ENCODE data around the gene CABLES2. TPM values are rescaled to one million over a fixed set of nuclear protein-coding genes. Genes with fewer than 3 reads are reported as not detected.

CABLES2 gene
- total and polyA plus RNA-seq, 4 donors = 0.92 to 3.2 (median 2.0) TPM

- H3K9me3 ChIP-seq (ENCODE audit: control insufficient read depth in 4 of 4, low read length in 3 of 4) = no peaks in the 10 kb centered on the region
- DNase-seq (ENCODE audit: low spot score) = no peak
- WGBS = 80% methylated on average over 24 of the region's 24 CpGs
- no peaks in the 10 kb centered on the region for H3K27me3 ChIP-seq (ENCODE audit: control insufficient read depth in 4 of 4, insufficient read depth in 4 of 4, low read length in 3 of 4)
- H3K36me3 ChIP-seq (ENCODE audit: control insufficient read depth in 4 of 4, insufficient read depth in 3 of 4, low read depth in 1 of 4, low read length in 3 of 4) = no peaks in the 10 kb centered on the region
- peaks cover 0 to 3% (median 0%) of the 10 kb centered on the region in 4 donors for H3K4me1 ChIP-seq (ENCODE audit: control insufficient read depth in 4 of 4, insufficient read depth in 4 of 4, low read length in 3 of 4)
- H3K27ac ChIP-seq (ENCODE audit: low read depth in 1 of 2, low read length in 2 of 2) = no peak overlapping the region
- H3K9ac ChIP-seq (ENCODE audit: low read depth in 1 of 2, low read length in 2 of 2) = no peak overlapping the region
- TF ChIP-seq FOXA2 (IDR thresholded peaks at IDR 0.05) (no peak), SP1 (IDR thresholded peaks at IDR 0.05) (no peak), TAF1 (conservative IDR thresholded peaks at IDR 0.05) (no peak), FOXA1 (IDR thresholded peaks at IDR 0.05) (no peak), HNF4A (conservative IDR thresholded peaks at IDR 0.05) (no peak), EGR1 (IDR thresholded peaks at IDR 0.05; ENCODE audit: low read depth in 2 of 2) (no peak), JUND (IDR thresholded peaks at IDR 0.05) (no peak), NR2F2 (IDR thresholded peaks at IDR 0.05) (no peak), RAD21 (IDR thresholded peaks at IDR 0.05) (no peak), RXRA (IDR thresholded peaks at IDR 0.05) (no peak), YY1 (IDR thresholded peaks at IDR 0.05) (no peak), ZBTB33 (IDR thresholded peaks at IDR 0.05) (no peak), GABPA (IDR thresholded peaks at IDR 0.05 in 1 of 2, conservative IDR thresholded peaks at IDR 0.05 in 1 of 2) (no peak), HNF4G (IDR thresholded peaks at IDR 0.05) (no peak)
- TF ChIP-seq, protein P1, sequence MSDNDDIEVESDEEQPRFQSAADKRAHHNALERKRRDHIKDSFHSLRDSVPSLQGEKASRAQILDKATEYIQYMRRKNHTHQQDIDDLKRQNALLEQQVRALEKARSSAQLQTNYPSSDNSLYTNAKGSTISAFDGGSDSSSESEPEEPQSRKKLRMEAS (IDR thresholded peaks at IDR 0.05) = no peak
- TF ChIP-seq, protein P2, sequence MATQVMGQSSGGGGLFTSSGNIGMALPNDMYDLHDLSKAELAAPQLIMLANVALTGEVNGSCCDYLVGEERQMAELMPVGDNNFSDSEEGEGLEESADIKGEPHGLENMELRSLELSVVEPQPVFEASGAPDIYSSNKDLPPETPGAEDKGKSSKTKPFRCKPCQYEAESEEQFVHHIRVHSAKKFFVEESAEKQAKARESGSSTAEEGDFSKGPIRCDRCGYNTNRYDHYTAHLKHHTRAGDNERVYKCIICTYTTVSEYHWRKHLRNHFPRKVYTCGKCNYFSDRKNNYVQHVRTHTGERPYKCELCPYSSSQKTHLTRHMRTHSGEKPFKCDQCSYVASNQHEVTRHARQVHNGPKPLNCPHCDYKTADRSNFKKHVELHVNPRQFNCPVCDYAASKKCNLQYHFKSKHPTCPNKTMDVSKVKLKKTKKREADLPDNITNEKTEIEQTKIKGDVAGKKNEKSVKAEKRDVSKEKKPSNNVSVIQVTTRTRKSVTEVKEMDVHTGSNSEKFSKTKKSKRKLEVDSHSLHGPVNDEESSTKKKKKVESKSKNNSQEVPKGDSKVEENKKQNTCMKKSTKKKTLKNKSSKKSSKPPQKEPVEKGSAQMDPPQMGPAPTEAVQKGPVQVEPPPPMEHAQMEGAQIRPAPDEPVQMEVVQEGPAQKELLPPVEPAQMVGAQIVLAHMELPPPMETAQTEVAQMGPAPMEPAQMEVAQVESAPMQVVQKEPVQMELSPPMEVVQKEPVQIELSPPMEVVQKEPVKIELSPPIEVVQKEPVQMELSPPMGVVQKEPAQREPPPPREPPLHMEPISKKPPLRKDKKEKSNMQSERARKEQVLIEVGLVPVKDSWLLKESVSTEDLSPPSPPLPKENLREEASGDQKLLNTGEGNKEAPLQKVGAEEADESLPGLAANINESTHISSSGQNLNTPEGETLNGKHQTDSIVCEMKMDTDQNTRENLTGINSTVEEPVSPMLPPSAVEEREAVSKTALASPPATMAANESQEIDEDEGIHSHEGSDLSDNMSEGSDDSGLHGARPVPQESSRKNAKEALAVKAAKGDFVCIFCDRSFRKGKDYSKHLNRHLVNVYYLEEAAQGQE (IDR thresholded peaks at IDR 0.05) = no peak
- TF ChIP-seq, protein P3, sequence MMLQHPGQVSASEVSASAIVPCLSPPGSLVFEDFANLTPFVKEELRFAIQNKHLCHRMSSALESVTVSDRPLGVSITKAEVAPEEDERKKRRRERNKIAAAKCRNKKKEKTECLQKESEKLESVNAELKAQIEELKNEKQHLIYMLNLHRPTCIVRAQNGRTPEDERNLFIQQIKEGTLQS (IDR thresholded peaks at IDR 0.05) = no peak
- TF ChIP-seq, protein P4, sequence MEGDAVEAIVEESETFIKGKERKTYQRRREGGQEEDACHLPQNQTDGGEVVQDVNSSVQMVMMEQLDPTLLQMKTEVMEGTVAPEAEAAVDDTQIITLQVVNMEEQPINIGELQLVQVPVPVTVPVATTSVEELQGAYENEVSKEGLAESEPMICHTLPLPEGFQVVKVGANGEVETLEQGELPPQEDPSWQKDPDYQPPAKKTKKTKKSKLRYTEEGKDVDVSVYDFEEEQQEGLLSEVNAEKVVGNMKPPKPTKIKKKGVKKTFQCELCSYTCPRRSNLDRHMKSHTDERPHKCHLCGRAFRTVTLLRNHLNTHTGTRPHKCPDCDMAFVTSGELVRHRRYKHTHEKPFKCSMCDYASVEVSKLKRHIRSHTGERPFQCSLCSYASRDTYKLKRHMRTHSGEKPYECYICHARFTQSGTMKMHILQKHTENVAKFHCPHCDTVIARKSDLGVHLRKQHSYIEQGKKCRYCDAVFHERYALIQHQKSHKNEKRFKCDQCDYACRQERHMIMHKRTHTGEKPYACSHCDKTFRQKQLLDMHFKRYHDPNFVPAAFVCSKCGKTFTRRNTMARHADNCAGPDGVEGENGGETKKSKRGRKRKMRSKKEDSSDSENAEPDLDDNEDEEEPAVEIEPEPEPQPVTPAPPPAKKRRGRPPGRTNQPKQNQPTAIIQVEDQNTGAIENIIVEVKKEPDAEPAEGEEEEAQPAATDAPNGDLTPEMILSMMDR (IDR thresholded peaks at IDR 0.05; ENCODE audit: low read depth, low read length, missing input control) = no peak
- no peak overlapping the region for H3K4me3 ChIP-seq (ENCODE audit: low read depth in 1 of 3, low read length in 3 of 3)
Observed at GRCh38 chr20:62415354-62416111, 8.4 kb upstream of the CABLES2 start.

All from liver (tissue), 9 donors.